ENCODE results near the gene PSMA3.

PSMA3 gene

DNA sequence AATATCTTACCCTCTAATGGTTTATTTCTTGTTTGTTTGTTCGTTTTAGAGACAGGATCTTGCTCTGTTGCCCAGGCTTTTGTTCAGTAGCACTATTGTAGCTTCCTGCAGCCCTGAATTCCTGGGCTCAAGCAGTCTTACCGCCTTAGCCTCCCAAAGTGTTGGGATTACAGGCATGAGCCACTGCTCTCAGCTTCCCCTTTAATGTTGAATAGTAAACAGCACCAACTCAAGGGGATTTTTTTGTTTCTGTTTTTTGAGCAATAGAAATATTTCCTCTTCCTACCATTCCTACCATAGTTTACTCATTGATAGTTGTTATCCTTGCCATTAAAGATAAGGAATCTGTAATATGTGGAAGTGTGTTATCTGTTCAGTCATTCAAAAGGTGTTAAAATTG lies 64.4 kb downstream of the PSMA3 start:
- H3K9me3 Mint-ChIP-seq: no peaks in the 10 kb centered on the region
- peaks cover 52% of the 10 kb centered on the region for H3K36me3 Mint-ChIP-seq (ENCODE audit: low read depth)
- no peaks in the 10 kb centered on the region for H3K4me1 Mint-ChIP-seq
- no peak overlapping the region for H3K27ac Mint-ChIP-seq
- TF ChIP-seq, protein P1, sequence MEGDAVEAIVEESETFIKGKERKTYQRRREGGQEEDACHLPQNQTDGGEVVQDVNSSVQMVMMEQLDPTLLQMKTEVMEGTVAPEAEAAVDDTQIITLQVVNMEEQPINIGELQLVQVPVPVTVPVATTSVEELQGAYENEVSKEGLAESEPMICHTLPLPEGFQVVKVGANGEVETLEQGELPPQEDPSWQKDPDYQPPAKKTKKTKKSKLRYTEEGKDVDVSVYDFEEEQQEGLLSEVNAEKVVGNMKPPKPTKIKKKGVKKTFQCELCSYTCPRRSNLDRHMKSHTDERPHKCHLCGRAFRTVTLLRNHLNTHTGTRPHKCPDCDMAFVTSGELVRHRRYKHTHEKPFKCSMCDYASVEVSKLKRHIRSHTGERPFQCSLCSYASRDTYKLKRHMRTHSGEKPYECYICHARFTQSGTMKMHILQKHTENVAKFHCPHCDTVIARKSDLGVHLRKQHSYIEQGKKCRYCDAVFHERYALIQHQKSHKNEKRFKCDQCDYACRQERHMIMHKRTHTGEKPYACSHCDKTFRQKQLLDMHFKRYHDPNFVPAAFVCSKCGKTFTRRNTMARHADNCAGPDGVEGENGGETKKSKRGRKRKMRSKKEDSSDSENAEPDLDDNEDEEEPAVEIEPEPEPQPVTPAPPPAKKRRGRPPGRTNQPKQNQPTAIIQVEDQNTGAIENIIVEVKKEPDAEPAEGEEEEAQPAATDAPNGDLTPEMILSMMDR (IDR thresholded peaks at IDR 0.05; ENCODE audit: unreplicated experiment in 3 of 3): no peak
- no peak overlapping the region for H3K4me3 Mint-ChIP-seq
- H3K27me3 Mint-ChIP-seq (ENCODE audit: low read depth): no peaks in the 10 kb centered on the region

- H3K4me3 Mint-ChIP-seq: no peak overlapping the region
- H3K27me3 Mint-ChIP-seq (ENCODE audit: low read depth): no peaks in the 10 kb centered on the region
- no peaks in the 10 kb centered on the region for H3K9me3 Mint-ChIP-seq
- H3K4me1 Mint-ChIP-seq: no peaks in the 10 kb centered on the region
- H3K27ac Mint-ChIP-seq: no peak overlapping the region
- H3K36me3 Mint-ChIP-seq (ENCODE audit: low read depth): peaks cover 56% of the 10 kb centered on the region
- TF ChIP-seq, protein P1 (IDR thresholded peaks at IDR 0.05; ENCODE audit: unreplicated experiment in 3 of 3): no peak
Observed at GRCh38 chr14:58313699-58314098, 69.1 kb downstream of the PSMA3 start.

GRCh38 chr14:58315606-58316005 lies 71.0 kb downstream of the PSMA3 start:
- H3K27ac Mint-ChIP-seq: no peak overlapping the region
- H3K9me3 Mint-ChIP-seq: no peaks in the 10 kb centered on the region

More at GRCh38 chr14:58315606-58316005, 71.0 kb downstream of the PSMA3 start:
- H3K36me3 Mint-ChIP-seq (ENCODE audit: low read depth): peaks cover 49% of the 10 kb centered on the region
- TF ChIP-seq, protein P1 (IDR thresholded peaks at IDR 0.05; ENCODE audit: unreplicated experiment in 3 of 3): no peak
- H3K27me3 Mint-ChIP-seq (ENCODE audit: low read depth): no peaks in the 10 kb centered on the region
- no peaks in the 10 kb centered on the region for H3K4me1 Mint-ChIP-seq
- no peak overlapping the region for H3K4me3 Mint-ChIP-seq

Measured in nephron (organoid).